Kidney epithelial cell (primary cell): ENCODE data around the gene EEF1AKMT2. TPM values are rescaled to one million over a fixed set of nuclear protein-coding genes. Genes with fewer than 3 reads are reported as not detected.

ENCODE experiments used
- DNase-seq: peaks from one replicate; pipeline ENCODE4 v3.0.0-alpha.2; 2010; ENCODE audit warnings: low read depth
- H3K27me3 ChIP-seq: 2 replicates; pipeline ENCODE4 v1.6.0; 2011; ENCODE audit warnings: low read length; ENCODE audit not compliant: control insufficient read depth, insufficient read depth
- H3K36me3 ChIP-seq: 2 replicates; pipeline ENCODE4 v1.5.1; 2011; ENCODE audit warnings: low read length; ENCODE audit not compliant: control insufficient read depth, insufficient read depth
- H3K4me3 ChIP-seq: 2 replicates; pipeline ENCODE4 v1.5.1; 2011; ENCODE audit warnings: low read depth, mild to moderate bottlenecking, control low read depth, low read length
- total RNA-seq: library from RNA; depleted of rRNA; stranded (reverse); fragments of >200 nt; gene quantifications from 2 replicates; pipeline ENCODE4 v1.2.3, GENCODE V29; 2015
- TF ChIP-seq, protein P1 (sequence below): IDR thresholded peaks from 2 replicates; pipeline ENCODE4 v1.5.1; 2011; ENCODE audit warnings: mild to moderate bottlenecking, moderate library complexity, low read length, control low read depth, inconsistent platforms; ENCODE audit not compliant: insufficient read depth, poor library complexity, severe bottlenecking

Gene EEF1AKMT2
- total RNA-seq, 1 donor from 2014 or later, result 13.5 TPM

DNA sequence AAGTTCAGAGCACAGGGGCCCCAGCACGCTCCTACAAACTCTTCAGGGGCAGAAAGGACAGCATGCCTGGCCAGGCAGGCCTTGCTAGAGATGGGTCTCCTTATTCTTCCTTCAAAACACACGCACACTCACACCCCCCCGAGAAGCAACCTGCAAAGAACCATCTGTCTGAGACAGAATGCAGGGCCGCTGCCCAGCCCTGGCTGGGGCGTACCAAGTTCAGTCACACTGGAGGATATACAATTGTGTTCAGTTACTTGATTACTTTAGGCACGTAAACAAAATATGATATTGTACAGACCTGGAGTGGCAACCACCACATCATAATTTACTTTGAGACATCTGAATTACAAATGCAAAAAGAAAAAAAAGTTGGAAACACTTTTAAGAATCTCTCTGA lies 53.2 kb downstream of the EEF1AKMT2 start:
- Histone ChIP-seq H3K4me3 (no peak overlapping the region), H3K27me3 (no peaks in the 10 kb centered on the region), H3K36me3 (no peaks in the 10 kb centered on the region)
- DNase-seq, result no peak
- TF ChIP-seq, protein P1, sequence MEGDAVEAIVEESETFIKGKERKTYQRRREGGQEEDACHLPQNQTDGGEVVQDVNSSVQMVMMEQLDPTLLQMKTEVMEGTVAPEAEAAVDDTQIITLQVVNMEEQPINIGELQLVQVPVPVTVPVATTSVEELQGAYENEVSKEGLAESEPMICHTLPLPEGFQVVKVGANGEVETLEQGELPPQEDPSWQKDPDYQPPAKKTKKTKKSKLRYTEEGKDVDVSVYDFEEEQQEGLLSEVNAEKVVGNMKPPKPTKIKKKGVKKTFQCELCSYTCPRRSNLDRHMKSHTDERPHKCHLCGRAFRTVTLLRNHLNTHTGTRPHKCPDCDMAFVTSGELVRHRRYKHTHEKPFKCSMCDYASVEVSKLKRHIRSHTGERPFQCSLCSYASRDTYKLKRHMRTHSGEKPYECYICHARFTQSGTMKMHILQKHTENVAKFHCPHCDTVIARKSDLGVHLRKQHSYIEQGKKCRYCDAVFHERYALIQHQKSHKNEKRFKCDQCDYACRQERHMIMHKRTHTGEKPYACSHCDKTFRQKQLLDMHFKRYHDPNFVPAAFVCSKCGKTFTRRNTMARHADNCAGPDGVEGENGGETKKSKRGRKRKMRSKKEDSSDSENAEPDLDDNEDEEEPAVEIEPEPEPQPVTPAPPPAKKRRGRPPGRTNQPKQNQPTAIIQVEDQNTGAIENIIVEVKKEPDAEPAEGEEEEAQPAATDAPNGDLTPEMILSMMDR, result no peak

DNA sequence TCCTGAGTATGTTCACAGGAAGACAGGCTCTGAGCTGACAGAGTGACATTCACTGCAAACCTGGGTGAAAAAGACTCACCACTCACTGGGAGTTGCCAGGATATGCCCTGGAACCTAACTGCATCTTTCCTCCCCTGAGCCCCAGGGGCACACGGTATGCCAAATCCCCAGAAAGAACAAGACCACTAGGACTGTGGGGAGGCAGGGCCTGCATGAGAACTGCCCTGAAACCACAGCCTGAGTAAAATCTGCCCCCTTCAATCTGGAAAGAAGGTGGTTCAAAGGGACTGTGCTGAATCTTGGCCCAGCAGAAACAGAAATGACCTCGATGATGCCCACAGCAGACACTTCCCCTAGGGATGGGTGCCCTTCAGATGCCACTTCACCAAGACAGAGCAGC lies 54.0 kb downstream of the EEF1AKMT2 start:
- H3K36me3 ChIP-seq, result no peaks in the 10 kb centered on the region
- TF ChIP-seq, protein P1, result no peak
- no peak for DNase-seq
- no peak overlapping the region for H3K4me3 ChIP-seq
- no peaks in the 10 kb centered on the region for H3K27me3 ChIP-seq

DNA sequence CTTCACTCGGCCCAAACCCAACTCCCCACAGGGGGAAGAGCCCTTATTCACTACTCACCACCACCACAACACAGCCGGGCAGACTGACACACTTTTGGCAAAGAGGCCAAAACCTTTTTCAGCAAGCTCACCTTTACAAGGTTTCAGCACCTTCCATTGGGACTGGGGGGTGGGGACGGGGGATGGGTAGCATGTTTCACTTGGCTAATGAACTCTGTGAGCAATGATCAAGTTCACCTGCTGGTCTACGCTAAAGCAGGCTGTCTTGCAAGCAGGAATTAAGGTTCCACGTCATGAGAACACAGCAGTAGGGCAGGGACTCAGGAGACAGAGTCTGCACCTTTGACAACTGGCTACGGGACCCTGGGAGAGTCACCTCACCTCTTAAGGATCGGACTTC lies 54.5 kb downstream of the EEF1AKMT2 start:
- TF ChIP-seq, protein P1, result no peak
- DNase-seq, result no peak
- H3K27me3 ChIP-seq, result no peaks in the 10 kb centered on the region
- no peak overlapping the region for H3K4me3 ChIP-seq
- no peaks in the 10 kb centered on the region for H3K36me3 ChIP-seq

- no peaks in the 10 kb centered on the region for H3K36me3 ChIP-seq
- H3K4me3 ChIP-seq, result no peak overlapping the region
- TF ChIP-seq, protein P1, result no peak
- DNase-seq, result no peak
- no peaks in the 10 kb centered on the region for H3K27me3 ChIP-seq
These were observed 55.1 kb downstream of the EEF1AKMT2 start for GRCh38 chr10:124736491-124737136.

- Histone ChIP-seq H3K27me3 (no peaks in the 10 kb centered on the region), H3K4me3 (no peak overlapping the region), H3K36me3 (no peaks in the 10 kb centered on the region)
- no peak for DNase-seq
- TF ChIP-seq, protein P1, result no peak
These were observed 56.0 kb downstream of the EEF1AKMT2 start for GRCh38 chr10:124735491-124736286.
